ENCODE data around the gene MACROD1. TPM values are rescaled to one million over a fixed set of nuclear protein-coding genes. Genes with fewer than 3 reads are reported as not detected.

The MACROD1 gene
- total and polyA plus RNA-seq, 9 of the 15 experiments (the other 6 are each of a cell fraction or from before 2014, with no cell fraction given), result 1.1 to 60.0 (median 26.4) TPM

- TF ChIP-seq, protein P1, sequence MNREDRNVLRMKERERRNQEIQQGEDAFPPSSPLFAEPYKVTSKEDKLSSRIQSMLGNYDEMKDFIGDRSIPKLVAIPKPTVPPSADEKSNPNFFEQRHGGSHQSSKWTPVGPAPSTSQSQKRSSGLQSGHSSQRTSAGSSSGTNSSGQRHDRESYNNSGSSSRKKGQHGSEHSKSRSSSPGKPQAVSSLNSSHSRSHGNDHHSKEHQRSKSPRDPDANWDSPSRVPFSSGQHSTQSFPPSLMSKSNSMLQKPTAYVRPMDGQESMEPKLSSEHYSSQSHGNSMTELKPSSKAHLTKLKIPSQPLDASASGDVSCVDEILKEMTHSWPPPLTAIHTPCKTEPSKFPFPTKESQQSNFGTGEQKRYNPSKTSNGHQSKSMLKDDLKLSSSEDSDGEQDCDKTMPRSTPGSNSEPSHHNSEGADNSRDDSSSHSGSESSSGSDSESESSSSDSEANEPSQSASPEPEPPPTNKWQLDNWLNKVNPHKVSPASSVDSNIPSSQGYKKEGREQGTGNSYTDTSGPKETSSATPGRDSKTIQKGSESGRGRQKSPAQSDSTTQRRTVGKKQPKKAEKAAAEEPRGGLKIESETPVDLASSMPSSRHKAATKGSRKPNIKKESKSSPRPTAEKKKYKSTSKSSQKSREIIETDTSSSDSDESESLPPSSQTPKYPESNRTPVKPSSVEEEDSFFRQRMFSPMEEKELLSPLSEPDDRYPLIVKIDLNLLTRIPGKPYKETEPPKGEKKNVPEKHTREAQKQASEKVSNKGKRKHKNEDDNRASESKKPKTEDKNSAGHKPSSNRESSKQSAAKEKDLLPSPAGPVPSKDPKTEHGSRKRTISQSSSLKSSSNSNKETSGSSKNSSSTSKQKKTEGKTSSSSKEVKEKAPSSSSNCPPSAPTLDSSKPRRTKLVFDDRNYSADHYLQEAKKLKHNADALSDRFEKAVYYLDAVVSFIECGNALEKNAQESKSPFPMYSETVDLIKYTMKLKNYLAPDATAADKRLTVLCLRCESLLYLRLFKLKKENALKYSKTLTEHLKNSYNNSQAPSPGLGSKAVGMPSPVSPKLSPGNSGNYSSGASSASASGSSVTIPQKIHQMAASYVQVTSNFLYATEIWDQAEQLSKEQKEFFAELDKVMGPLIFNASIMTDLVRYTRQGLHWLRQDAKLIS (CRISPR knock-in tag; IDR thresholded peaks at IDR 0.05), result peak; percentile 0; the same call in 1 of the 2 replicates
- TF ChIP-seq ZNF584 (CRISPR knock-in tag; IDR thresholded peaks at IDR 0.05; ENCODE audit: low read depth), result no peak
- peak; percentile 96 for TF ChIP-seq RBM25 (IDR thresholded peaks at IDR 0.05; ENCODE audit: low read depth, low read length, severe bottlenecking)
- TF ChIP-seq, protein P2, sequence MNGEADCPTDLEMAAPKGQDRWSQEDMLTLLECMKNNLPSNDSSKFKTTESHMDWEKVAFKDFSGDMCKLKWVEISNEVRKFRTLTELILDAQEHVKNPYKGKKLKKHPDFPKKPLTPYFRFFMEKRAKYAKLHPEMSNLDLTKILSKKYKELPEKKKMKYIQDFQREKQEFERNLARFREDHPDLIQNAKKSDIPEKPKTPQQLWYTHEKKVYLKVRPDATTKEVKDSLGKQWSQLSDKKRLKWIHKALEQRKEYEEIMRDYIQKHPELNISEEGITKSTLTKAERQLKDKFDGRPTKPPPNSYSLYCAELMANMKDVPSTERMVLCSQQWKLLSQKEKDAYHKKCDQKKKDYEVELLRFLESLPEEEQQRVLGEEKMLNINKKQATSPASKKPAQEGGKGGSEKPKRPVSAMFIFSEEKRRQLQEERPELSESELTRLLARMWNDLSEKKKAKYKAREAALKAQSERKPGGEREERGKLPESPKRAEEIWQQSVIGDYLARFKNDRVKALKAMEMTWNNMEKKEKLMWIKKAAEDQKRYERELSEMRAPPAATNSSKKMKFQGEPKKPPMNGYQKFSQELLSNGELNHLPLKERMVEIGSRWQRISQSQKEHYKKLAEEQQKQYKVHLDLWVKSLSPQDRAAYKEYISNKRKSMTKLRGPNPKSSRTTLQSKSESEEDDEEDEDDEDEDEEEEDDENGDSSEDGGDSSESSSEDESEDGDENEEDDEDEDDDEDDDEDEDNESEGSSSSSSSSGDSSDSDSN (IDR thresholded peaks at IDR 0.05; ENCODE audit: borderline replicate concordance in 1 of 2, low read depth in 2 of 2, low read length in 2 of 2), result peak in 1 of 2 experiments; percentile 46; a peak in 1 of 4 replicates
- no peak for TF ChIP-seq ZNF311 (CRISPR knock-in tag; IDR thresholded peaks at IDR 0.05)
- no peak for TF ChIP-seq ZNF695 (CRISPR knock-in tag; IDR thresholded peaks at IDR 0.05)
- TF ChIP-seq TCFL5 (CRISPR knock-in tag; conservative IDR thresholded peaks at IDR 0.05), result no peak
- TF ChIP-seq, protein P3, sequence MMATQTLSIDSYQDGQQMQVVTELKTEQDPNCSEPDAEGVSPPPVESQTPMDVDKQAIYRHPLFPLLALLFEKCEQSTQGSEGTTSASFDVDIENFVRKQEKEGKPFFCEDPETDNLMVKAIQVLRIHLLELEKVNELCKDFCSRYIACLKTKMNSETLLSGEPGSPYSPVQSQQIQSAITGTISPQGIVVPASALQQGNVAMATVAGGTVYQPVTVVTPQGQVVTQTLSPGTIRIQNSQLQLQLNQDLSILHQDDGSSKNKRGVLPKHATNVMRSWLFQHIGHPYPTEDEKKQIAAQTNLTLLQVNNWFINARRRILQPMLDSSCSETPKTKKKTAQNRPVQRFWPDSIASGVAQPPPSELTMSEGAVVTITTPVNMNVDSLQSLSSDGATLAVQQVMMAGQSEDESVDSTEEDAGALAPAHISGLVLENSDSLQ (IDR thresholded peaks at IDR 0.05), result peak; percentile 100
- no peak for TF ChIP-seq GABPB2 (CRISPR knock-in tag; conservative IDR thresholded peaks at IDR 0.05)
- no peak for TF ChIP-seq PTBP1 (IDR thresholded peaks at IDR 0.05; ENCODE audit: low read depth, low read length)
- TF ChIP-seq CBFB (CRISPR knock-in tag; IDR thresholded peaks at IDR 0.05), result 0 out of 2 replicates have a peak, but pooled peaks have one; percentile 48
- 0 out of 2 replicates have a peak, but pooled peaks have one; percentile 27 for TF ChIP-seq ETV5 (CRISPR knock-in tag; IDR thresholded peaks at IDR 0.05; ENCODE audit: low read depth)
- no peak for TF ChIP-seq ZNF217 (CRISPR knock-in tag; IDR thresholded peaks at IDR 0.05)
- TF ChIP-seq TEAD1 (CRISPR knock-in tag; IDR thresholded peaks at IDR 0.05), result peak; percentile 95 to 99
- TF ChIP-seq MAFF (IDR thresholded peaks at IDR 0.05; ENCODE audit: low read length), result no peak
- TF ChIP-seq IRF2 (CRISPR knock-in tag; IDR thresholded peaks at IDR 0.05), result no peak
- TF ChIP-seq ZC3H4 (CRISPR knock-in tag; IDR thresholded peaks at IDR 0.05; ENCODE audit: borderline replicate concordance), result no peak
- no peak for TF ChIP-seq IRF9 (tag; IDR thresholded peaks at IDR 0.05)
Measured at GRCh38 chr11:64185693-64186491, 20.0 kb upstream of the MACROD1 start, which contains the start of gene STIP1 (continued).
